ENCODE measurements around the gene PARVA. TPM values are rescaled to one million over a fixed set of nuclear protein-coding genes. Genes with fewer than 3 reads are reported as not detected.

PARVA gene
- total RNA-seq, 1 experiment from 2014 or later: 22.9 TPM

GRCh38 chr11:12489246-12489772 is 111.9 kb downstream of the PARVA start:
- no peaks in the 10 kb centered on the region for H3K4me1 Mint-ChIP-seq (ENCODE audit: low read depth, unreplicated experiment)
- intact Hi-C loops (cut with micrococcal nuclease; ENCODE audit: unreplicated experiment): loop anchor here (5.0 kb wide), 1 partner anchor 157 kb away; no protein-coding TSS in a partner anchor
- no peaks in the 10 kb centered on the region for H3K27me3 Mint-ChIP-seq (ENCODE audit: unreplicated experiment)
- no peaks in the 10 kb centered on the region for H3K36me3 Mint-ChIP-seq (ENCODE audit: insufficient read depth, unreplicated experiment)
- H3K4me3 Mint-ChIP-seq (ENCODE audit: low read depth, unreplicated experiment): no peak overlapping the region
- BruUV-seq (replicated peaks): no TSS peak
- H3K27ac Mint-ChIP-seq (ENCODE audit: unreplicated experiment): no peak overlapping the region
- no peak for DNase-seq
- H3K9me3 Mint-ChIP-seq (ENCODE audit: low read depth, unreplicated experiment): peaks cover 2% of the 10 kb centered on the region
- TF ChIP-seq, protein P1, sequence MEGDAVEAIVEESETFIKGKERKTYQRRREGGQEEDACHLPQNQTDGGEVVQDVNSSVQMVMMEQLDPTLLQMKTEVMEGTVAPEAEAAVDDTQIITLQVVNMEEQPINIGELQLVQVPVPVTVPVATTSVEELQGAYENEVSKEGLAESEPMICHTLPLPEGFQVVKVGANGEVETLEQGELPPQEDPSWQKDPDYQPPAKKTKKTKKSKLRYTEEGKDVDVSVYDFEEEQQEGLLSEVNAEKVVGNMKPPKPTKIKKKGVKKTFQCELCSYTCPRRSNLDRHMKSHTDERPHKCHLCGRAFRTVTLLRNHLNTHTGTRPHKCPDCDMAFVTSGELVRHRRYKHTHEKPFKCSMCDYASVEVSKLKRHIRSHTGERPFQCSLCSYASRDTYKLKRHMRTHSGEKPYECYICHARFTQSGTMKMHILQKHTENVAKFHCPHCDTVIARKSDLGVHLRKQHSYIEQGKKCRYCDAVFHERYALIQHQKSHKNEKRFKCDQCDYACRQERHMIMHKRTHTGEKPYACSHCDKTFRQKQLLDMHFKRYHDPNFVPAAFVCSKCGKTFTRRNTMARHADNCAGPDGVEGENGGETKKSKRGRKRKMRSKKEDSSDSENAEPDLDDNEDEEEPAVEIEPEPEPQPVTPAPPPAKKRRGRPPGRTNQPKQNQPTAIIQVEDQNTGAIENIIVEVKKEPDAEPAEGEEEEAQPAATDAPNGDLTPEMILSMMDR (IDR thresholded peaks at IDR 0.05; ENCODE audit: unreplicated experiment): no peak
- CTCF ChIA-PET: no interaction called here

- intact Hi-C loops (cut with micrococcal nuclease; ENCODE audit: unreplicated experiment): no loop called here
Measured at GRCh38 chr11:12494699-12495098, 117.3 kb downstream of the PARVA start.

GRCh38 chr11:12496181-12497025 is 119.0 kb downstream of the PARVA start:
- no peaks in the 10 kb centered on the region for H3K9me3 Mint-ChIP-seq (ENCODE audit: low read depth, unreplicated experiment)
- intact Hi-C loops (cut with micrococcal nuclease; ENCODE audit: unreplicated experiment): no loop called here
- CTCF ChIA-PET: no interaction called here
- no peaks in the 10 kb centered on the region for H3K27me3 Mint-ChIP-seq (ENCODE audit: unreplicated experiment)
- H3K27ac Mint-ChIP-seq (ENCODE audit: unreplicated experiment): no peak overlapping the region
- H3K36me3 Mint-ChIP-seq (ENCODE audit: insufficient read depth, unreplicated experiment): no peaks in the 10 kb centered on the region
- no peaks in the 10 kb centered on the region for H3K4me1 Mint-ChIP-seq (ENCODE audit: low read depth, unreplicated experiment)
- H3K4me3 Mint-ChIP-seq (ENCODE audit: low read depth, unreplicated experiment): no peak overlapping the region
- TF ChIP-seq, protein P1 (IDR thresholded peaks at IDR 0.05; ENCODE audit: unreplicated experiment): no peak
- no peak for DNase-seq
- no TSS peak for BruUV-seq (replicated peaks)

More at GRCh38 chr11:12494699-12495098, 117.3 kb downstream of the PARVA start:
- Mint-ChIP-seq H3K27me3 (ENCODE audit: unreplicated experiment) (no peaks in the 10 kb centered on the region), H3K9me3 (ENCODE audit: low read depth, unreplicated experiment) (no peaks in the 10 kb centered on the region), H3K27ac (ENCODE audit: unreplicated experiment) (no peak overlapping the region), H3K4me1 (ENCODE audit: low read depth, unreplicated experiment) (no peaks in the 10 kb centered on the region), H3K4me3 (ENCODE audit: low read depth, unreplicated experiment) (no peak overlapping the region), H3K36me3 (ENCODE audit: insufficient read depth, unreplicated experiment) (no peaks in the 10 kb centered on the region)
- CTCF ChIA-PET: no interaction called here
- TF ChIP-seq, protein P1 (IDR thresholded peaks at IDR 0.05; ENCODE audit: unreplicated experiment): no peak
- no TSS peak for BruUV-seq (replicated peaks)
- DNase-seq: no peak

DNA sequence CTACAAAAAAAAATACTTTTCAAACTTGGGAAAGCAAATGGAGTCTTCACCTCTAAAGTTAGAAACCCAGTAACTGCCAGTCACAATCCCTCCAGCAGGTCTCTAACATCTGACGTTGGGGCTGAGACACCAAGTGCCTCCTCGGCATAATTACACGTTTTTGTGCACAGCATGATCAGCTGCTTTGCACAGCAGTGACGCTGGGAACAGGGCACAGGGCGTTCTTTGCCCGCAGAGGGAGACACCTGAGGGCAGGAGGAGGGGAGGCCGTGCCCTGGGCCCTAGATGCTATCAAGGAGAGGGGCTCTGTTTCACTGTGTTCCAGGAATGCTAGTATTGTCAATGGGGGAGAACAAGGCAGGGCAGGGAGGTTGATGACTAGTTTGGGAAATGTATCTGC is 120.1 kb downstream of the PARVA start:
- Mint-ChIP-seq H3K36me3 (ENCODE audit: insufficient read depth, unreplicated experiment) (no peaks in the 10 kb centered on the region), H3K4me1 (ENCODE audit: low read depth, unreplicated experiment) (no peaks in the 10 kb centered on the region), H3K27me3 (ENCODE audit: unreplicated experiment) (no peaks in the 10 kb centered on the region), H3K4me3 (ENCODE audit: low read depth, unreplicated experiment) (no peak overlapping the region), H3K27ac (ENCODE audit: unreplicated experiment) (no peak overlapping the region), H3K9me3 (ENCODE audit: low read depth, unreplicated experiment) (no peaks in the 10 kb centered on the region)
- CTCF ChIA-PET: no interaction called here
- no TSS peak for BruUV-seq (replicated peaks)
- intact Hi-C loops (cut with micrococcal nuclease; ENCODE audit: unreplicated experiment): no loop called here
- TF ChIP-seq, protein P1 (IDR thresholded peaks at IDR 0.05; ENCODE audit: unreplicated experiment): no peak
- no peak for DNase-seq

Data from Calu3 (cell line).